Vagina (tissue), 2 donors: ENCODE measurements around the gene IFRD1.

Experiments used
- CTCF ChIP-seq, 3 experiments: fragments of 450-650 bp in 2 of 3; fragments of 200-600 bp in 1 of 3; sonication (generic) in 1 of 3; IDR thresholded peaks; one replicate each; pipeline ENCODE4 v1.5.1; 2017 to 2019; ENCODE audit warnings: antibody characterized with exemption in 3 of 3, mild to moderate bottlenecking in 2 of 3, moderate library complexity in 2 of 3
- POLR2A ChIP-seq, 2 donors: fragments of 450-650 bp; IDR thresholded peaks; one replicate each; pipeline ENCODE4 v1.6.1; 2017; ENCODE audit warnings: antibody characterized with exemption in 2 of 2, mild to moderate bottlenecking in 2 of 2, moderate library complexity in 2 of 2
- POLR2AphosphoS5 ChIP-seq, 2 donors: sonication (generic); formaldehyde crosslinking; IDR thresholded peaks; one replicate each; pipeline ENCODE4 v1.9.0; 2017; ENCODE audit warnings: antibody characterized with exemption in 2 of 2, mild to moderate bottlenecking in 2 of 2, low read depth in 1 of 2; ENCODE audit not compliant: insufficient read depth in 1 of 2

DNA sequence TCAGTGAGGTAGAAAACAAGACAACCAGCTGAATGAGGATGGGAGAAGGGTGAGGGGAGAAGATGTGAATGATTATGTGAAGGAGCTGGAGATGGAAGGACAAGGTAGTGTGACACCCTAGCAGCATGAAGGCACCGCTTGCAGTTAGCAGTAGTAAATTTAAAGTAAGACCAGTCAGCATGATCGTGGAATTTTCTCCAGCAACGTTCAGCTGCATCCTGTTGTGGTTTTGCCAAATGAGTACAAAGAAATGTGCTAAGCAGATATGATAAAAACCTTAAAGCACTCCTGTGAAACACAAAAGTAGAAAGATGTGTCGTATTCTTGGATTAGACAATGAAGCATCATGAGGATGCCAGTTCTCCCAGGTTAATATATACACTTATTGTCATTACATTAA is 34.1 kb upstream of the IFRD1 start:
- TF ChIP-seq POLR2A (IDR thresholded peaks at IDR 0.05) (no peak), CTCF (IDR thresholded peaks at IDR 0.05) (no peak), POLR2AphosphoS5 (IDR thresholded peaks at IDR 0.05; ENCODE audit: insufficient read depth in 1 of 2, low read depth in 1 of 2) (no peak)
